PC-3 (cell line): Measurements from ENCODE around the gene TMEM178B. TPM values are rescaled to one million over a fixed set of nuclear protein-coding genes. Genes with fewer than 3 reads are reported as not detected.

Experiments used
- ATAC-seq: fragments of 200-7000 bp; cut with Tn5 transposase; 2 replicates; pipeline ENCODE4 v1.9.1; 2020; ENCODE audit warnings: mild to moderate bottlenecking, moderate library complexity
- BruUV-seq: library from RNA; stranded (reverse); fragments of 400-500 nt; replicated peaks from 2 replicates; lab custom pipeline; 2021; lab: Mats Ljungman, UMichigan
- CTCF ChIA-PET: fragments of 300-600 bp; sonication (Branson Sonifier 250); formaldehyde crosslinking; loops from one replicate; lab custom pipeline; 2022; ENCODE audit warnings: antibody characterized with exemption; lab: Charles Lee
- POLR2A ChIA-PET: fragments of 300-600 bp; sonication (Branson Sonifier 250); formaldehyde crosslinking; loops from one replicate; lab custom pipeline; 2022; ENCODE audit warnings: antibody characterized with exemption; ENCODE audit not compliant: unreplicated experiment; lab: Charles Lee
- DNase-seq: peaks from one replicate; pipeline ENCODE4 v3.0.0-alpha.2; 2015
- H2AFZ ChIP-seq: fragments of 300-600 bp; sonication (generic); 2 replicates; pipeline ENCODE4 v1.6.0; 2016; ENCODE audit warnings: antibody characterized with exemption, low read length
- H3F3A ChIP-seq: fragments of 300-600 bp; sonication (generic); one replicate; pipeline ENCODE4 v1.6.0; 2017; ENCODE audit warnings: antibody characterized with exemption, low read length, control low read depth, mild to moderate bottlenecking; ENCODE audit not compliant: unreplicated experiment
- H3K27ac ChIP-seq: fragments of 300-600 bp; sonication (generic); 2 replicates; pipeline ENCODE4 v1.5.1; 2016; ENCODE audit warnings: mild to moderate bottlenecking, low read length
- H3K27me3 ChIP-seq: fragments of 300-600 bp; sonication (generic); 2 replicates; pipeline ENCODE4 v1.6.1; 2016; ENCODE audit warnings: low read length, mixed read lengths
- H3K36me3 ChIP-seq: fragments of 300-600 bp; sonication (generic); 2 replicates; pipeline ENCODE4 v1.6.1; 2016; ENCODE audit warnings: low read depth, mixed run types, low read length, mixed read lengths
- H3K4me1 ChIP-seq: fragments of 300-600 bp; sonication (generic); 2 replicates; pipeline ENCODE4 v1.5.1; 2016; ENCODE audit warnings: low read length; ENCODE audit not compliant: insufficient read depth
- H3K4me2 ChIP-seq: fragments of 300-600 bp; sonication (generic); 2 replicates; pipeline ENCODE4 v1.6.0; 2016; ENCODE audit warnings: low read length
- H3K4me3 ChIP-seq: fragments of 300-600 bp; sonication (generic); 2 replicates; pipeline ENCODE4 v1.5.1; 2016; ENCODE audit warnings: mild to moderate bottlenecking, low read length, mixed read lengths
- H3K79me2 ChIP-seq: fragments of 300-600 bp; sonication (generic); 2 replicates; pipeline ENCODE4 v1.6.1; 2017; ENCODE audit warnings: low read length, mixed read lengths
- H3K9ac ChIP-seq: fragments of 300-600 bp; sonication (generic); 2 replicates; pipeline ENCODE4 v1.6.0; 2016; ENCODE audit warnings: mild to moderate bottlenecking, low read length
- H3K9me2 ChIP-seq: fragments of 300-600 bp; sonication (generic); replicated peaks from 2 replicates; pipeline ENCODE4 v1.6.1; 2016; ENCODE audit warnings: mixed run types, low read length, mixed read lengths
- H3K9me3 ChIP-seq: fragments of 300-600 bp; sonication (generic); 2 replicates; pipeline ENCODE4 v1.6.1; 2016; ENCODE audit warnings: low read length, mixed read lengths
- H4K20me1 ChIP-seq: fragments of 300-600 bp; sonication (generic); 2 replicates; pipeline ENCODE4 v1.6.1; 2016; ENCODE audit warnings: low read length, mixed read lengths
- CTCF ChIP-seq: fragments of 300-600 bp; sonication (generic); conservative IDR thresholded peaks from 2 replicates; pipeline ENCODE4 v1.5.1; 2017; ENCODE audit warnings: antibody characterized with exemption, low read depth, mild to moderate bottlenecking, low read length
- EZH2 ChIP-seq: fragments of 300-600 bp; sonication (generic); IDR thresholded peaks from one replicate; pipeline ENCODE4 v1.6.1; 2017; ENCODE audit warnings: antibody characterized with exemption, mild to moderate bottlenecking, low read length; ENCODE audit not compliant: unreplicated experiment
- EZH2phosphoT487 ChIP-seq: fragments of 300-600 bp; sonication (generic); IDR thresholded peaks from 2 replicates; pipeline ENCODE4 v1.6.1; 2018; ENCODE audit warnings: mild to moderate bottlenecking, antibody characterized with exemption, low read length, borderline replicate concordance
- intact Hi-C: fragments of 100-400 bp; cut with micrococcal nuclease; formaldehyde crosslinking; loops from 2 replicates; pipeline ENCODE4 v1.9.0; 2023
- total RNA-seq: library from RNA; depleted of rRNA; stranded (reverse); fragments of >200 nt; gene quantifications from 2 replicates; pipeline ENCODE4 v1.2.3, GENCODE V29; 2014

Gene TMEM178B
- total RNA-seq, 1 experiment from 2014 or later = 0.29 TPM

DNA sequence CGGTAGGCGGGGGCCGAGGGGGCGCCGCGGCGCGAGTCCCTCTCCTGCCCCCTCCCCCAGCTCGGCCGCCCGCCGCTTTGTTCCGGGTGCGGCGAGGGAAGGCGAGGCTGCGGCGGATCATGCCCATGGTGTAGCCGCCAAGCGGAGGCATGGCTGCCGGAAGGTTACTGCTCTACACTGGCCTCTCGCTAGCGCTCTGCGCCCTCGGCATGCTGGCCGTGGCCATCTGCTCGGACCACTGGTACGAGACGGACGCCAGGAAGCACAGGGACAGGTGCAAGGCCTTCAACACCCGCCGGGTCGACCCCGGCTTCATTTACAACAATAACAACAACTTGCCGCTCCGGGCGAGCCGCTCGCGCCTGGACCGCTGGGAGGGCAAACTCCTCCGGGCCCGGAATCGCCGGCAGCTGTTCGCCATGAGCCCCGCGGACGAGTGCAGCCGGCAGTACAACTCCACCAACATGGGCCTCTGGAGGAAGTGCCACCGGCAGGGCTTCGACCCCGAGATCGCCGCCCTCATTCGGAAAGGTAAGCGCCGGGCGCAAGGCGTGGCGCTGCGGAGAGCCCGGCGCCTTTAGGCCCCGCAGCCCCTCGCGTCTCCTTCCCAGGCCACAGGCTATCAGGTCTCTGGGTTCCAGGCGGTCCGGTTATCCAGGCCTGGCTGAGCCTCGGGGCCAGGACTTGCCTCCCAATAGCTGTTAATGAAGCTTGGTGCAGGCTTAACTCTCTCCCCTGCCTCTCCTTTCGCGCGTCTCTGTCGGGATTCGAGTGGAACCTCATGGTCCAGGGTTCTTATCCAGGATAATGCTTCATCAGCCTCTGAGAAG, 513 bp downstream of the TMEM178B start:
- CTCF ChIA-PET = no interaction called here
- peak; percentile 75 for TF ChIP-seq EZH2
- no peak; the same call in 1 of the 2 replicates for TF ChIP-seq EZH2phosphoT487
- no peak overlapping the region for H3K27ac ChIP-seq
- no peaks in the 10 kb centered on the region for H3F3A ChIP-seq
- peak overlapping the region; percentile 85 for H2AFZ ChIP-seq
- peaks cover 73% of the 10 kb centered on the region for H3K27me3 ChIP-seq
- no peak overlapping the region for H3K9ac ChIP-seq
- POLR2A ChIA-PET = no interaction called here
- H3K4me2 ChIP-seq = peak overlapping the region; percentile 83
- intact Hi-C loops = loop anchor here (10.0 kb wide), 1 partner anchor 460 kb away; no protein-coding TSS in a partner anchor
- H3K4me1 ChIP-seq = peaks cover 2% of the 10 kb centered on the region; the same call in 1 of the 2 replicates
- peak overlapping the region; percentile 61 for H3K4me3 ChIP-seq
- DNase-seq (peak; percentile 10), ATAC-seq (peak; percentile 52)
- H3K36me3 ChIP-seq = no peaks in the 10 kb centered on the region
- H4K20me1 ChIP-seq = no peaks in the 10 kb centered on the region
- H3K79me2 ChIP-seq = no peaks in the 10 kb centered on the region
- no peaks in the 10 kb centered on the region for H3K9me2 ChIP-seq
- no peaks in the 10 kb centered on the region for H3K9me3 ChIP-seq
- no TSS peak for BruUV-seq

DNA sequence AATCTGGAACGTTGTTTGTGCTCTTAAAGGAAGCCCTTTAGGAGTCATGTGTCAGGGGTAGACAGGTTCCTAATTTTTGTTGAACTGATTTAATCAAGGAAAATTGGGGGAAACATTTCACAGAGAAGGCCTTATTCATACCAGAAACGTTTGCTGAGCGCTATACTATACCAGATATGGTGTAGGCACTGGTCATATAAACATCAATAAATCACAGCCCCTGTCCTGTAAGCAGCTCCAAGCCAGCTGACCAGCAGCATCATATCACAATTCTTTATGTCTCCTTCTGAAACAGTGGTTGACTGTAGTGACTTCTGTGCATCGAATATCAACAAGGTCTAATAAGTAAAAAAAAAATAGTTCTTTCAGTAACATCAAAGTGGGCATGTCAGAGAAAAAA, 1.1 kb downstream of the TMEM178B start:
- no peaks in the 10 kb centered on the region for H4K20me1 ChIP-seq
- ATAC-seq (no peak), DNase-seq (no peak)
- no peaks in the 10 kb centered on the region for H3F3A ChIP-seq
- TF ChIP-seq EZH2phosphoT487 = no peak
- no peak for TF ChIP-seq CTCF
- TF ChIP-seq EZH2 = no peak
- no peak overlapping the region for H3K27ac ChIP-seq
- intact Hi-C loops = loop anchor here (10.0 kb wide), 1 partner anchor 460 kb away; no protein-coding TSS in a partner anchor
- peak overlapping the region; percentile 83 for H3K4me2 ChIP-seq
- BruUV-seq = no TSS peak
- ChIA-PET CTCF (no interaction called here), POLR2A (interaction anchor here (0.6 kb wide), 1 partner anchor 1342 kb away, joined by 6 read pairs; no protein-coding TSS in a partner anchor)
- H3K27me3 ChIP-seq = peaks cover 73% of the 10 kb centered on the region
- no peak overlapping the region for H3K9ac ChIP-seq
- H3K4me1 ChIP-seq = peaks cover 2% of the 10 kb centered on the region; the same call in 1 of the 2 replicates
- no peaks in the 10 kb centered on the region for H3K79me2 ChIP-seq
- no peaks in the 10 kb centered on the region for H3K36me3 ChIP-seq
- no peaks in the 10 kb centered on the region for H3K9me3 ChIP-seq
- peak overlapping the region; percentile 61; the same call in 1 of the 2 replicates for H3K4me3 ChIP-seq
- H2AFZ ChIP-seq = no peak overlapping the region; the same call in 1 of the 2 replicates
- no peaks in the 10 kb centered on the region for H3K9me2 ChIP-seq

- ATAC-seq (no peak), DNase-seq (no peak)
- H3K36me3 ChIP-seq = no peaks in the 10 kb centered on the region
- H3K27me3 ChIP-seq = peaks cover 61% of the 10 kb centered on the region
- TF ChIP-seq EZH2 (no peak), CTCF (no peak), EZH2phosphoT487 (no peak)
- no peaks in the 10 kb centered on the region for H3F3A ChIP-seq
- H3K9me3 ChIP-seq = no peaks in the 10 kb centered on the region
- no peak overlapping the region for H2AFZ ChIP-seq
- H3K9ac ChIP-seq = no peak overlapping the region
- H3K27ac ChIP-seq = no peak overlapping the region
- H3K9me2 ChIP-seq = no peaks in the 10 kb centered on the region
- no TSS peak for BruUV-seq
- H3K79me2 ChIP-seq = no peaks in the 10 kb centered on the region
- POLR2A ChIA-PET = no interaction called here
- H3K4me3 ChIP-seq = no peak overlapping the region
- H4K20me1 ChIP-seq = no peaks in the 10 kb centered on the region
- intact Hi-C loops = loop anchor here (10.0 kb wide), 1 partner anchor 458 kb away; no protein-coding TSS in a partner anchor
- H3K4me1 ChIP-seq = peaks cover 2% of the 10 kb centered on the region; the same call in 1 of the 2 replicates
- H3K4me2 ChIP-seq = no peak overlapping the region
- CTCF ChIA-PET = interaction anchor here (0.6 kb wide), 1 partner anchor 568 kb away, joined by 3 read pairs; no protein-coding TSS in a partner anchor
These were observed 2.5 kb downstream of the TMEM178B start for GRCh38 chr7:141076377-141076776.
